PC-3 (cell line): Measurements from ENCODE around the gene ZNF487. TPM values are rescaled to one million over a fixed set of nuclear protein-coding genes. Genes with fewer than 3 reads are reported as not detected.
"Not testable (repeated sequence)": the region's sequence is repeated elsewhere in the genome, so short reads cannot be mapped to it uniquely, and the experiment has no call there.

Experiments
- ATAC-seq: fragments of 200-7000 bp; cut with Tn5 transposase; 2 replicates; pipeline ENCODE4 v1.9.1; 2020; ENCODE audit warnings: mild to moderate bottlenecking, moderate library complexity
- BruUV-seq: library from RNA; stranded (reverse); fragments of 400-500 nt; replicated peaks from 2 replicates; lab custom pipeline; 2021; lab: Mats Ljungman, UMichigan
- CTCF ChIA-PET: fragments of 300-600 bp; sonication (Branson Sonifier 250); formaldehyde crosslinking; loops from one replicate; lab custom pipeline; 2022; ENCODE audit warnings: antibody characterized with exemption; lab: Charles Lee
- POLR2A ChIA-PET: fragments of 300-600 bp; sonication (Branson Sonifier 250); formaldehyde crosslinking; loops from one replicate; lab custom pipeline; 2022; ENCODE audit warnings: antibody characterized with exemption; ENCODE audit not compliant: unreplicated experiment; lab: Charles Lee
- DNase-seq: peaks from one replicate; pipeline ENCODE4 v3.0.0-alpha.2; 2015
- H2AFZ ChIP-seq: fragments of 300-600 bp; sonication (generic); 2 replicates; pipeline ENCODE4 v1.6.0; 2016; ENCODE audit warnings: antibody characterized with exemption, low read length
- H3F3A ChIP-seq: fragments of 300-600 bp; sonication (generic); one replicate; pipeline ENCODE4 v1.6.0; 2017; ENCODE audit warnings: antibody characterized with exemption, low read length, control low read depth, mild to moderate bottlenecking; ENCODE audit not compliant: unreplicated experiment
- H3K27ac ChIP-seq: fragments of 300-600 bp; sonication (generic); 2 replicates; pipeline ENCODE4 v1.5.1; 2016; ENCODE audit warnings: mild to moderate bottlenecking, low read length
- H3K27me3 ChIP-seq: fragments of 300-600 bp; sonication (generic); 2 replicates; pipeline ENCODE4 v1.6.1; 2016; ENCODE audit warnings: low read length, mixed read lengths
- H3K36me3 ChIP-seq: fragments of 300-600 bp; sonication (generic); 2 replicates; pipeline ENCODE4 v1.6.1; 2016; ENCODE audit warnings: low read depth, mixed run types, low read length, mixed read lengths
- H3K4me1 ChIP-seq: fragments of 300-600 bp; sonication (generic); 2 replicates; pipeline ENCODE4 v1.5.1; 2016; ENCODE audit warnings: low read length; ENCODE audit not compliant: insufficient read depth
- H3K4me2 ChIP-seq: fragments of 300-600 bp; sonication (generic); 2 replicates; pipeline ENCODE4 v1.6.0; 2016; ENCODE audit warnings: low read length
- H3K4me3 ChIP-seq: fragments of 300-600 bp; sonication (generic); 2 replicates; pipeline ENCODE4 v1.5.1; 2016; ENCODE audit warnings: mild to moderate bottlenecking, low read length, mixed read lengths
- H3K79me2 ChIP-seq: fragments of 300-600 bp; sonication (generic); 2 replicates; pipeline ENCODE4 v1.6.1; 2017; ENCODE audit warnings: low read length, mixed read lengths
- H3K9ac ChIP-seq: fragments of 300-600 bp; sonication (generic); 2 replicates; pipeline ENCODE4 v1.6.0; 2016; ENCODE audit warnings: mild to moderate bottlenecking, low read length
- H3K9me2 ChIP-seq: fragments of 300-600 bp; sonication (generic); replicated peaks from 2 replicates; pipeline ENCODE4 v1.6.1; 2016; ENCODE audit warnings: mixed run types, low read length, mixed read lengths
- H3K9me3 ChIP-seq: fragments of 300-600 bp; sonication (generic); 2 replicates; pipeline ENCODE4 v1.6.1; 2016; ENCODE audit warnings: low read length, mixed read lengths
- H4K20me1 ChIP-seq: fragments of 300-600 bp; sonication (generic); 2 replicates; pipeline ENCODE4 v1.6.1; 2016; ENCODE audit warnings: low read length, mixed read lengths
- EZH2 ChIP-seq: fragments of 300-600 bp; sonication (generic); IDR thresholded peaks from one replicate; pipeline ENCODE4 v1.6.1; 2017; ENCODE audit warnings: antibody characterized with exemption, mild to moderate bottlenecking, low read length; ENCODE audit not compliant: unreplicated experiment
- EZH2phosphoT487 ChIP-seq: fragments of 300-600 bp; sonication (generic); IDR thresholded peaks from 2 replicates; pipeline ENCODE4 v1.6.1; 2018; ENCODE audit warnings: mild to moderate bottlenecking, antibody characterized with exemption, low read length, borderline replicate concordance
- intact Hi-C: fragments of 100-400 bp; cut with micrococcal nuclease; formaldehyde crosslinking; loops from 2 replicates; pipeline ENCODE4 v1.9.0; 2023
- total RNA-seq: library from RNA; depleted of rRNA; stranded (reverse); fragments of >200 nt; gene quantifications from 2 replicates; pipeline ENCODE4 v1.2.3, GENCODE V29; 2014
- TF ChIP-seq, protein P1 (sequence below): fragments of 300-600 bp; sonication (generic); conservative IDR thresholded peaks from 2 replicates; pipeline ENCODE4 v1.5.1; 2017; ENCODE audit warnings: antibody characterized with exemption, low read depth, mild to moderate bottlenecking, low read length

The ZNF487 gene
- total RNA-seq, 1 experiment from 2014 or later: 9.4 TPM

DNA sequence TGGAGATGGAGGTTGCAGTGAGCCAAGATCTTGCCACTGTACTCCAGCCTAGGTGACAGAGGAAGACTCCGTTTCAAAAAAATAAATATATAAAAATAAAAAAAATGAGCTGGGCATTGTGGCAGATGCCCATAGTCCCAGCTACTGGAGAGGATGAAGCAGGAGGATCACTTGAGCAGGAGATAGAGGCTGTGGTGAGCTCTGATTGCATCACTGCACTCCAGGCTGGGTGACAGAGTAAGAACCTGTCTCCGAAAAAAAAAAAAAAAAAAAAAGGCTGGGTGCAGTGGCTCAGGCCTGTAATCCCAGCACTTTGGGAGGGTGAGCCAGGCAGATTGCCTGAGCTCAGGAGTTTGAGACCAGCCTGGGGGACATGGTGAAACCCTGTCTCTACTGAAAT, 11.8 kb downstream of the ZNF487 start:
- no peak overlapping the region for H3K9ac ChIP-seq
- H3K36me3 ChIP-seq: no peaks in the 10 kb centered on the region
- DNase-seq (no peak), ATAC-seq (no peak)
- TF ChIP-seq EZH2: no peak
- TF ChIP-seq, protein P1, sequence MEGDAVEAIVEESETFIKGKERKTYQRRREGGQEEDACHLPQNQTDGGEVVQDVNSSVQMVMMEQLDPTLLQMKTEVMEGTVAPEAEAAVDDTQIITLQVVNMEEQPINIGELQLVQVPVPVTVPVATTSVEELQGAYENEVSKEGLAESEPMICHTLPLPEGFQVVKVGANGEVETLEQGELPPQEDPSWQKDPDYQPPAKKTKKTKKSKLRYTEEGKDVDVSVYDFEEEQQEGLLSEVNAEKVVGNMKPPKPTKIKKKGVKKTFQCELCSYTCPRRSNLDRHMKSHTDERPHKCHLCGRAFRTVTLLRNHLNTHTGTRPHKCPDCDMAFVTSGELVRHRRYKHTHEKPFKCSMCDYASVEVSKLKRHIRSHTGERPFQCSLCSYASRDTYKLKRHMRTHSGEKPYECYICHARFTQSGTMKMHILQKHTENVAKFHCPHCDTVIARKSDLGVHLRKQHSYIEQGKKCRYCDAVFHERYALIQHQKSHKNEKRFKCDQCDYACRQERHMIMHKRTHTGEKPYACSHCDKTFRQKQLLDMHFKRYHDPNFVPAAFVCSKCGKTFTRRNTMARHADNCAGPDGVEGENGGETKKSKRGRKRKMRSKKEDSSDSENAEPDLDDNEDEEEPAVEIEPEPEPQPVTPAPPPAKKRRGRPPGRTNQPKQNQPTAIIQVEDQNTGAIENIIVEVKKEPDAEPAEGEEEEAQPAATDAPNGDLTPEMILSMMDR: no peak
- no peak for TF ChIP-seq EZH2phosphoT487
- no peak overlapping the region for H3K4me3 ChIP-seq
- H3K79me2 ChIP-seq: no peaks in the 10 kb centered on the region
- no peaks in the 10 kb centered on the region for H3K4me1 ChIP-seq
- ChIA-PET POLR2A (interaction anchor here (0.7 kb wide), 1 partner anchor 34 kb away, joined by 7 read pairs; no protein-coding TSS in a partner anchor), CTCF (interaction anchor here (0.6 to 0.7 kb wide), 2 partner anchors 14 to 45 kb away, joined by 3 to 5 read pairs; no protein-coding TSS in a partner anchor)
- intact Hi-C loops: no loop called here
- no peaks in the 10 kb centered on the region for H3K27me3 ChIP-seq
- no peak overlapping the region for H2AFZ ChIP-seq
- no peak overlapping the region for H3K27ac ChIP-seq
- H3F3A ChIP-seq: no peaks in the 10 kb centered on the region
- no peaks in the 10 kb centered on the region for H3K9me2 ChIP-seq
- no peak overlapping the region for H3K4me2 ChIP-seq
- no TSS peak for BruUV-seq
- H4K20me1 ChIP-seq: no peaks in the 10 kb centered on the region
- no peaks in the 10 kb centered on the region for H3K9me3 ChIP-seq

- POLR2A ChIA-PET: no interaction called here
- Histone ChIP-seq H2AFZ (no peak overlapping the region), H3K79me2 (0 out of 2 replicates have a peak, but pooled peaks cover 8% of the 10 kb centered on the region), H3K36me3 (no peaks in the 10 kb centered on the region), H3K4me1 (peaks cover 14% of the 10 kb centered on the region; the same call in 1 of the 2 replicates), H3K4me2 (no peak overlapping the region), H3K9ac (no peak overlapping the region), H4K20me1 (no peaks in the 10 kb centered on the region), H3K9me3 (no peaks in the 10 kb centered on the region), H3F3A (no peaks in the 10 kb centered on the region), H3K9me2 (no peaks in the 10 kb centered on the region), H3K27ac (no peak overlapping the region), H3K27me3 (no peaks in the 10 kb centered on the region), H3K4me3 (no peak overlapping the region)
- intact Hi-C loops: no loop called here
- DNase-seq (no peak), ATAC-seq (no peak)
- CTCF ChIA-PET: no interaction called here
- no TSS peak for BruUV-seq
- TF ChIP-seq EZH2phosphoT487 (no peak), EZH2 (no peak)
- TF ChIP-seq, protein P1: no peak
Observed at GRCh38 chr10:43452356-43452914, 15.5 kb downstream of the ZNF487 start.

- H3K36me3 ChIP-seq: no peaks in the 10 kb centered on the region
- no TSS peak for BruUV-seq
- no peak for ATAC-seq
- no peak overlapping the region for H2AFZ ChIP-seq
- H3F3A ChIP-seq: no peaks in the 10 kb centered on the region
- H3K4me3 ChIP-seq: no peak overlapping the region
- peaks cover 14% of the 10 kb centered on the region; the same call in 1 of the 2 replicates for H3K4me1 ChIP-seq
- 0 out of 2 replicates have a peak, but pooled peaks cover 8% of the 10 kb centered on the region for H3K79me2 ChIP-seq
- TF ChIP-seq EZH2 (no peak), EZH2phosphoT487 (no peak)
- TF ChIP-seq, protein P1: no peak
- no peaks in the 10 kb centered on the region for H4K20me1 ChIP-seq
- no peaks in the 10 kb centered on the region for H3K9me3 ChIP-seq
- intact Hi-C loops: no loop called here
- H3K27me3 ChIP-seq: no peaks in the 10 kb centered on the region
- no peak for DNase-seq
- no peaks in the 10 kb centered on the region for H3K9me2 ChIP-seq
- no peak overlapping the region for H3K9ac ChIP-seq
- POLR2A ChIA-PET: interaction anchor here (0.6 kb wide), 1 partner anchor 63 kb away, joined by 3 read pairs; no protein-coding TSS in a partner anchor
- CTCF ChIA-PET: interaction anchor here (0.6 kb wide), 1 partner anchor 10 kb away, joined by 4 read pairs; no protein-coding TSS in a partner anchor
- H3K4me2 ChIP-seq: no peak overlapping the region
- H3K27ac ChIP-seq: no peak overlapping the region
Observed at GRCh38 chr10:43453266-43453831, 16.4 kb downstream of the ZNF487 start.

GRCh38 chr10:43454025-43454424, 17.1 kb downstream of the ZNF487 start:
- H3K27ac ChIP-seq, H2AFZ ChIP-seq, H3K36me3 ChIP-seq, CTCF ChIA-PET, H4K20me1 ChIP-seq, H3K27me3 ChIP-seq, H3K9ac ChIP-seq, H3K9me2 ChIP-seq, H3F3A ChIP-seq, H3K9me3 ChIP-seq, ATAC-seq, DNase-seq, H3K79me2 ChIP-seq, BruUV-seq, intact Hi-C loops: not testable (repeated sequence)
- H3K4me2 ChIP-seq: peak overlapping the region; percentile 91
- H3K4me3 ChIP-seq: peak overlapping the region; percentile 57
- H3K4me1 ChIP-seq: peaks cover 14% of the 10 kb centered on the region; the same call in 1 of the 2 replicates
- POLR2A ChIA-PET: interaction anchor here (0.6 to 0.9 kb wide), 3 partner anchors 47 to 63 kb away, joined by 3 to 4 read pairs (median 4); no protein-coding TSS in a partner anchor
